LNCAP (cell line): ENCODE measurements around the gene ANGPTL5.

Source experiments
- CTCF ChIP-seq: fragments of 450-650 bp; IDR thresholded peaks from 2 replicates; pipeline ENCODE4 v1.5.1; 2017; ENCODE audit warnings: mild to moderate bottlenecking

The ANGPTL5 gene

GRCh38 chr11:101844608-101845007, 71.7 kb downstream of the ANGPTL5 start:
- TF ChIP-seq CTCF, result no peak

- no peak for TF ChIP-seq CTCF
Measured at GRCh38 chr11:101840704-101841103, 75.6 kb downstream of the ANGPTL5 start.
